Endothelial cell of umbilical vein (primary cell): Measurements from ENCODE around the gene CCNE1. TPM values are rescaled to one million over a fixed set of nuclear protein-coding genes. Genes with fewer than 3 reads are reported as not detected.

Experiments
- BruUV-seq: library from RNA; stranded (reverse); fragments of 400-500 nt; replicated peaks from 2 replicates; lab custom pipeline; 2021; lab: Mats Ljungman, UMichigan
- CTCF ChIA-PET: fragments of 300-600, 350-600 bp; sonication (Branson Sonifier 250); formaldehyde crosslinking; loops from one replicate; lab custom pipeline; 2021; ENCODE audit warnings: antibody characterized with exemption, inconsistent platforms; lab: Charles Lee
- POLR2A ChIA-PET: fragments of 300-600, 350-600 bp; sonication (Branson Sonifier 250); formaldehyde crosslinking; loops from one replicate; lab custom pipeline; 2021; ENCODE audit warnings: antibody characterized with exemption, inconsistent platforms; lab: Charles Lee
- DNase-seq: peaks from one replicate; pipeline ENCODE4 v3.0.0-alpha.2; 2011; ENCODE audit warnings: low read depth, low spot score
- FAIRE-seq: peaks from 2 replicates; lab custom pipeline; 2011; peaks lifted over from hg19 to GRCh38; lab: Jason Lieb, UNC
- H2AFZ ChIP-seq: 2 replicates; pipeline ENCODE4 v1.6.0; 2012; ENCODE audit warnings: low read depth, low read length, control low read depth, inconsistent platforms
- H3K27ac ChIP-seq: 2 replicates; pipeline ENCODE4 v1.5.1; 2011; ENCODE audit warnings: low read depth, mild to moderate bottlenecking, control low read depth, low read length, moderate library complexity; ENCODE audit not compliant: insufficient read depth
- H3K27me3 ChIP-seq, 2 experiments: 2 replicates each; pipeline versions ENCODE4 v1.6.0 to v1.6.1; 2011; ENCODE audit warnings: low read length in 2 of 2, mixed read lengths in 1 of 2; ENCODE audit not compliant: control insufficient read depth in 2 of 2, insufficient read depth in 2 of 2
- H3K36me3 ChIP-seq, 2 experiments: 2 replicates in 1 of 2; 3 replicates in 1 of 2; pipeline ENCODE4 v1.5.1; 2011; ENCODE audit warnings: low read length in 2 of 2, mild to moderate bottlenecking in 1 of 2, moderate library complexity in 1 of 2; ENCODE audit not compliant: control insufficient read depth in 2 of 2, insufficient read depth in 2 of 2; ENCODE audit errors: extremely low read depth in 1 of 2
- H3K4me1 ChIP-seq: 3 replicates; pipeline ENCODE4 v1.5.1; 2011; ENCODE audit warnings: mild to moderate bottlenecking, low read length; ENCODE audit not compliant: control insufficient read depth, insufficient read depth; ENCODE audit errors: extremely low read depth
- H3K4me2 ChIP-seq: 2 replicates; pipeline ENCODE4 v1.6.1; 2011; ENCODE audit warnings: low read length, control low read depth, mixed read lengths; ENCODE audit not compliant: insufficient read depth
- H3K4me3 ChIP-seq, 3 experiments: fragments of 200-600 bp in 1 of 3; sonication (generic), shearing (Covaris generic) in 1 of 3; replicated peaks in 1 of 3; 2 replicates each; pipeline ENCODE4 v1.5.1; 2011 to 2016; ENCODE audit warnings: control low read depth in 3 of 3, low read length in 3 of 3, mild to moderate bottlenecking in 2 of 3, inconsistent platforms in 1 of 3, low read depth in 1 of 3, moderate library complexity in 1 of 3; ENCODE audit not compliant: insufficient read depth in 1 of 3
- H3K79me2 ChIP-seq: 2 replicates; pipeline ENCODE4 v1.6.0; 2012; ENCODE audit warnings: low read length, inconsistent platforms; ENCODE audit not compliant: control insufficient read depth, insufficient read depth
- H3K9ac ChIP-seq: replicated peaks from 2 replicates; pipeline ENCODE3; 2011; ENCODE audit warnings: low read length, control low read depth; ENCODE audit not compliant: insufficient read depth; ENCODE audit errors: extremely low read depth
- H3K9me1 ChIP-seq: replicated peaks from 3 replicates; pipeline ENCODE4 v1.6.0; 2011; ENCODE audit warnings: mild to moderate bottlenecking, low read length; ENCODE audit not compliant: control insufficient read depth, insufficient read depth; ENCODE audit errors: extremely low read depth
- H3K9me3 ChIP-seq: replicated peaks from 2 replicates; pipeline ENCODE4 v1.5.1; 2012; ENCODE audit warnings: low read length, inconsistent platforms; ENCODE audit not compliant: control insufficient read depth, insufficient read depth
- H4K20me1 ChIP-seq: replicated peaks from 2 replicates; pipeline ENCODE3; 2011; ENCODE audit warnings: mild to moderate bottlenecking, low read length; ENCODE audit not compliant: control insufficient read depth, insufficient read depth; ENCODE audit errors: extremely low read depth
- EZH2 ChIP-seq: IDR thresholded peaks from 2 replicates; pipeline ENCODE4 v1.6.1; 2012; ENCODE audit warnings: borderline replicate concordance, low read depth, mild to moderate bottlenecking, moderate library complexity, low read length, inconsistent platforms; ENCODE audit not compliant: severe bottlenecking
- FOS ChIP-seq: IDR thresholded peaks from 2 replicates; pipeline ENCODE4 v1.6.1; 2011; ENCODE audit warnings: mild to moderate bottlenecking, low read length, moderate library complexity, borderline replicate concordance; ENCODE audit not compliant: insufficient read depth
- GATA2 ChIP-seq: IDR thresholded peaks from 2 replicates; pipeline ENCODE4 v1.7.0; 2011; ENCODE audit warnings: low read depth, mild to moderate bottlenecking, moderate library complexity, mixed read lengths, low read length; ENCODE audit not compliant: insufficient read length, insufficient read depth
- JUN ChIP-seq: IDR thresholded peaks from 2 replicates; pipeline ENCODE4 v1.6.1; 2011; ENCODE audit warnings: borderline replicate concordance, low read depth; ENCODE audit not compliant: insufficient read length, insufficient read depth
- MYC ChIP-seq: IDR thresholded peaks from one replicate; pipeline ENCODE4 v1.6.1; 2011; ENCODE audit warnings: mild to moderate bottlenecking, low read depth, low read length
- POLR2A ChIP-seq: IDR thresholded peaks from 2 replicates; pipeline ENCODE4 v1.6.1; 2012; ENCODE audit warnings: low read depth, mild to moderate bottlenecking, control low read depth, low read length
- POLR2AphosphoS5 ChIP-seq: IDR thresholded peaks from 2 replicates; pipeline ENCODE4 v1.6.1; 2012; ENCODE audit warnings: low read depth, mild to moderate bottlenecking, control low read depth, low read length, moderate library complexity; ENCODE audit not compliant: insufficient read depth
- dilution Hi-C: fragments of 300-500 bp; cut with MboI; formaldehyde crosslinking; loops from one replicate; pipeline ENCODE4 v1.15.0; 2019; ENCODE audit warnings: low sequenced_read_pairs; ENCODE audit not compliant: extremely low pct_ligation_motif_present
- intact Hi-C: fragments of 100-400 bp; cut with micrococcal nuclease; formaldehyde crosslinking; loops from one replicate; pipeline ENCODE4 v1.10.0; 2022
- polyA plus RNA-seq, 4 experiments: library from polyadenylated mRNA; depleted of rRNA in 3 of 4; stranded (reverse) in 3 of 4; unstranded in 1 of 4; fragments of >200 nt; gene quantifications; 2 replicates each; pipeline versions ENCODE4 v1.2.1 to v1.2.3, GENCODE V29; 2011 to 2012; ENCODE audit warnings: missing spikeins in 1 of 4
- total RNA-seq: library from RNA; stranded (reverse); gene quantifications from 2 replicates; pipeline ENCODE4 v1.2.3, GENCODE V29; 2021
- TF ChIP-seq, protein P1 (sequence below), 2 donors: IDR thresholded peaks; 1 replicate in 1 of 2; 2 replicates in 1 of 2; pipeline ENCODE4 v1.5.1; 2011; ENCODE audit warnings: low read length in 2 of 2, mild to moderate bottlenecking in 2 of 2, moderate library complexity in 2 of 2, control low read depth in 1 of 2, inconsistent platforms in 1 of 2, low read depth in 1 of 2; ENCODE audit not compliant: insufficient read depth in 1 of 2; ENCODE audit errors: extremely low read depth in 1 of 2
- TF ChIP-seq, protein P2 (sequence below): IDR thresholded peaks from 2 replicates; pipeline ENCODE4 v1.6.1; 2011; ENCODE audit not compliant: insufficient read depth, insufficient read length

Gene CCNE1
- total and polyA plus RNA-seq, 2 donors (not counting 3 experiments of a cell fraction or from before 2014, with no cell fraction given), result 8.3 to 10.1 TPM

DNA sequence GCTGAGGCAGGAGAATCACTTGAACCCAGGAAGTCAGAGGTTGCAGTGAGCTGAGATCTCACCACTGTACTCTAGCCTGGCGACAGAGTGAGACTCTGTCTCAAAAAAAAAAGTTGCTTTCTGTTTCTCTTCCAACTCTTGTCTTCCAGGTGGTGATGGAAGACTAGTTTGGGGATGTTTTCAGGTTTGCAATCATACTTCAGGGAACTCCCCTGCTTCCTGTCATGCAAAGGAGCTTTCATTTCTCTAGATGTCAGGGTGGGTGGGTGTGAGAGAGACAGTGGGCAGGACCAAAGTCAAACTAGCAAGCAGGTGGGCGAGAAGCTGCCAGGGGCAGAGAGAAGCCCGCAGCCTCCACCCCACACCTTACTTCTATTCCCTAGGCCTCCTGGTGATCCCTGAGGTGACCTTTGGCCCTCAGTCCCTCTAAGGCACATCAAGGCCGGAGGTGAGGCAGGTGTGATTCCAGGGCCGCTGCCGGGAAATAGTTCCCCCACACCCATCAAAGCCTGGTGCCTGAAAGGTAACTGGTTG lies 25.7 kb downstream of the CCNE1 start:
- TF ChIP-seq, protein P1, sequence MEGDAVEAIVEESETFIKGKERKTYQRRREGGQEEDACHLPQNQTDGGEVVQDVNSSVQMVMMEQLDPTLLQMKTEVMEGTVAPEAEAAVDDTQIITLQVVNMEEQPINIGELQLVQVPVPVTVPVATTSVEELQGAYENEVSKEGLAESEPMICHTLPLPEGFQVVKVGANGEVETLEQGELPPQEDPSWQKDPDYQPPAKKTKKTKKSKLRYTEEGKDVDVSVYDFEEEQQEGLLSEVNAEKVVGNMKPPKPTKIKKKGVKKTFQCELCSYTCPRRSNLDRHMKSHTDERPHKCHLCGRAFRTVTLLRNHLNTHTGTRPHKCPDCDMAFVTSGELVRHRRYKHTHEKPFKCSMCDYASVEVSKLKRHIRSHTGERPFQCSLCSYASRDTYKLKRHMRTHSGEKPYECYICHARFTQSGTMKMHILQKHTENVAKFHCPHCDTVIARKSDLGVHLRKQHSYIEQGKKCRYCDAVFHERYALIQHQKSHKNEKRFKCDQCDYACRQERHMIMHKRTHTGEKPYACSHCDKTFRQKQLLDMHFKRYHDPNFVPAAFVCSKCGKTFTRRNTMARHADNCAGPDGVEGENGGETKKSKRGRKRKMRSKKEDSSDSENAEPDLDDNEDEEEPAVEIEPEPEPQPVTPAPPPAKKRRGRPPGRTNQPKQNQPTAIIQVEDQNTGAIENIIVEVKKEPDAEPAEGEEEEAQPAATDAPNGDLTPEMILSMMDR (IDR thresholded peaks at IDR 0.05; ENCODE audit: extremely low read depth in 1 of 2, insufficient read depth in 1 of 2, low read depth in 1 of 2, low read length in 2 of 2), result no peak
- TF ChIP-seq MYC (no peak), FOS (no peak), GATA2 (no peak), POLR2AphosphoS5 (no peak), JUN (no peak), POLR2A (no peak), EZH2 (no peak)
- TF ChIP-seq, protein P2, sequence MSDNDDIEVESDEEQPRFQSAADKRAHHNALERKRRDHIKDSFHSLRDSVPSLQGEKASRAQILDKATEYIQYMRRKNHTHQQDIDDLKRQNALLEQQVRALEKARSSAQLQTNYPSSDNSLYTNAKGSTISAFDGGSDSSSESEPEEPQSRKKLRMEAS, result no peak
- dilution Hi-C loops, result no loop called here
- Histone ChIP-seq H3K36me3 (no peaks in the 10 kb centered on the region), H3K4me2 (no peak overlapping the region), H3K27me3 (peaks cover 0 to 4% of the 10 kb centered on the region in 2 experiments), H3K9ac (no peak overlapping the region), H3K4me3 (no peak overlapping the region), H3K9me1 (no peaks in the 10 kb centered on the region), H4K20me1 (no peaks in the 10 kb centered on the region), H3K79me2 (no peaks in the 10 kb centered on the region), H2AFZ (no peak overlapping the region), H3K4me1 (no peaks in the 10 kb centered on the region), H3K9me3 (no peaks in the 10 kb centered on the region), H3K27ac (no peak overlapping the region)
- DNase-seq, result no peak
- CTCF ChIA-PET, result interaction anchor here (0.9 to 1.7 kb wide), 2 partner anchors 8 to 78 kb away, joined by 4 read pairs; no protein-coding TSS in a partner anchor
- FAIRE-seq, result no peak
- intact Hi-C loops, result no loop called here
- BruUV-seq, result no TSS peak
- POLR2A ChIA-PET, result no interaction called here
